ENCODE data around the gene CRISP1.
"Not testable (repeated sequence)": the region's sequence is repeated elsewhere in the genome, so short reads cannot be mapped to it uniquely, and the experiment has no call there.

The CRISP1 gene

GRCh38 chr6:49839957-49840356, 26.4 kb downstream of the CRISP1 start:
- no peak for DNase-seq (ENCODE audit: low read depth)

DNA sequence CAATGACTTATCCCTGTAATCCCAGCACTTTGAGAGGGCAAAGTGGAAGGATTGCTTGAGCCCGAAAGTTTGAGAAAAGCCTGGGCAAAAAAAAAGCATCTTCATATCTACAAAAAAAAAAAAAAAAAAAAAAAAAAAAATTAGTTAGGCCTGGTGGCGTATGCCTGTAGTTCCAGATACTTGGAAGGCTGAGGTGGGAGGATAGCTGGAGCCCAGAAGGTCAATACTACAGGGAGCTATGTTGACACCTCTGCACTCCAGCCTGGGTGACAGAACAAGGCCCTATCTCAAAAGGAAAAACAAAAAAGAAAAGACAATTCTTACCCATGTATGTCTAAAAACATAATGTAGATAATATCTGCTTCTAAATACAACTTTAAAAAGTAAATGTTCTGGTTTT, 27.2 kb downstream of the CRISP1 start:
- no peak for DNase-seq (ENCODE audit: low read depth)

- no peak for DNase-seq (ENCODE audit: low read depth)
Observed at GRCh38 chr6:49835140-49835539, 31.2 kb downstream of the CRISP1 start.

GRCh38 chr6:49833386-49833785, 32.9 kb downstream of the CRISP1 start:
- DNase-seq (ENCODE audit: low read depth) = no peak

GRCh38 chr6:49826743-49827406, 39.5 kb downstream of the CRISP1 start:
- DNase-seq (ENCODE audit: low read depth) = no peak

DNA sequence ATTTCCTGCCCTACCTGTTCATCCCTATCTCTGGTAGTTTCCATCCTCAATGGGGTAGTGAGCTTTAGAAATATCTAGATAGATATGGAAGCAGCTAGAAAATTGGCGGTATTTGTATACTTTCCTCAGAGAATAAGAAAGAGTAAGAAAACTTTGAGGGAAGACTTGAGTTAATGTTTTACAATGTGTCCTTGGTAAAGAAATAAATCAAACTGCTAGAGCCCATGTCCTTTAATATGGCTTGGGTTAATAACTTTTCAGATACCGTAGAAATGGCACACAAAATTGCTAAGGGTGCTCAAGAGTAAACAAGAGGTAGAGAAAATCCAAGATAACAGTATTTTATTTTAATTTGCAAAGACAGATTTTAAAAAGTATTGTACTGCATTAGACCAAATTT, 51.2 kb downstream of the CRISP1 start:
- no peak for DNase-seq (ENCODE audit: low read depth)

- DNase-seq (ENCODE audit: low read depth) = no peak
Observed at GRCh38 chr6:49813248-49813647, 53.1 kb downstream of the CRISP1 start.

DNA sequence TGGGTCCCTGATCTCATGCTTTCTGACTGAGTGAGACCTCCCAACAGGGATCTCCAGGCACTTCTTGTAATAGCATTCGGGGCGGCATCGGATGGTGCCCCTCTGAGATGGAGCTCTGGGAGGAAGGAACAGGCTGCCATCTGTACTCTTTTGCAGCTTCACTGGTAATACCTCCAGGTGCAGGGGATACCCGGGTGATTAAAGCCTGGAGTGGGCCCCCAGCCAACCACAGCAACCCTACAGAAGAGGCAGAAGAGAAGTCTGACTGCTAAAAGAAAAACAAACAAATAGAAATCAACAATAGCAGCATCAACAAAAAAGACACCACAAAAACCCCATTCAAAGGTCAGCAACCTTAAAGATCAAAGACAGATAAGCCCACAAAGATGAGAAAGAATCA, 60.2 kb downstream of the CRISP1 start:
- no peak for DNase-seq (ENCODE audit: low read depth)

DNA sequence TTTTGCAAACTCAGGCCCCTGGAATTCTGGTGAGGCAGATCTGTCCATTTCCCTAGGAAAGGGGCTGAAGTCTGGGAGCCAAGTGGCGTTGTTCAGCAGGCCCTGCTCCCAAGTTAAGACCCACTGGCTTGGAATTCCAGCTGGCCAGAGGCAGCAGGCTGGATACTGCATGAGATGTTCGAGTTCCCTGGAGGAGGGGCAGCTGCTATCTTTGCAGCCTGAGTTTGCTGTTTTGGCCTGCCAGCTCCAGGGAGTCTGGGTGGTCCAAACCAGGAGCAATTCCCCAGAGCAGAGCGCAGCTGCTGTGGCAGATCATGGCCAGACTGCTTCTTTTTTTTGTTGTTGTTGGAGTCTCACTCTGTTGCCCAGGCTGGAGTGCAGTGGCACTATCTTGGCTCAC, 61.1 kb downstream of the CRISP1 start:
- DNase-seq (ENCODE audit: low read depth) = no peak

- no peak for DNase-seq (ENCODE audit: low read depth)
Observed at GRCh38 chr6:49801525-49801924, 64.8 kb downstream of the CRISP1 start.

DNA sequence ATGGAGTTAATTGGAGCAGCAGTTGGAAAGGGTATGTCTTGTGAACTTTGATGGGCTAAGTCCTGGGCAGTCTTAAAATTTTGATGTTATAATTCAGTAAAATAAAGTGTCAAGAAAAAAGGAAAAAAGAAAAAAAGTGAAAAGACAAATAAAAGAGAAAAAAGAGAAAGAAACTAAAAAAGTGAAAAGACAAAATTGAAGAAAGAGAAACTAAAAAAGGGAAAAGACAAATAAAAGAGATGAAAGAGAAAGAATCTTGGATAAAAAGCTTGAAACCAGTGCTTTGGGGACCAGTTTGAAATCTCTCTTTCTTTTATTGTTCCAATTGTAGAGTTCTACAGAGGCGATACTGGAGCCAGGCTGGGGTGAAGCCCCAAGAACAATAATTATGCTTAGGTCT, 67.2 kb downstream of the CRISP1 start:
- no peak for DNase-seq (ENCODE audit: low read depth)

GRCh38 chr6:49796842-49797455, 69.4 kb downstream of the CRISP1 start:
- not testable (repeated sequence) for DNase-seq (ENCODE audit: low read depth)

- DNase-seq (ENCODE audit: low read depth) = no peak
Observed at GRCh38 chr6:49790341-49790740, 76.0 kb downstream of the CRISP1 start.

GRCh38 chr6:49787176-49787575, 79.2 kb downstream of the CRISP1 start, which contains the start of gene PGK2:
Gene PGK2, minus strand, starts transcription at chr6:49787285. Its CDS starts 98 bp downstream, at chr6:49787187.
- DNase-seq (ENCODE audit: low read depth) = no peak

DNA sequence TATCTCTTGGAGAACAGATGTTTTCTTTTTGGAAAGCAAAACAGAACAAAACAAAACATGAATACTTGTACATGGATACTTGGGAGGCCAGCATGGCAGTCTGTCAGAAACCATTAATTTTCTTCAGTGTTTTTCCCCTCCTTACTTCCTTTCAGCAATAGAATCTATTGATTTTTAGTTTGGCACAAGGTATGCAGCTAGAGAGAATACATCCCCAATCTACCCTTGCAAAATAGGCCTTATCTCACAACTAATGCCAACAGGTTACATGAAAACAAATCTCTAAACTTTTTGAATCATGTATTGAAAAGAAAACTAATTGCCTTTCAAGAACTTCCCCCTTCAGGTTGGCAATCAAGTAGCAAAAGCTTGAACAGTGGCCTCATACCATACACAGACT, 82.1 kb downstream of the CRISP1 start:
- DNase-seq (ENCODE audit: low read depth) = no peak

All from non-pigmented ciliary epithelial cell (primary cell).